ENCODE measurements around the gene GFOD1.

DNA sequence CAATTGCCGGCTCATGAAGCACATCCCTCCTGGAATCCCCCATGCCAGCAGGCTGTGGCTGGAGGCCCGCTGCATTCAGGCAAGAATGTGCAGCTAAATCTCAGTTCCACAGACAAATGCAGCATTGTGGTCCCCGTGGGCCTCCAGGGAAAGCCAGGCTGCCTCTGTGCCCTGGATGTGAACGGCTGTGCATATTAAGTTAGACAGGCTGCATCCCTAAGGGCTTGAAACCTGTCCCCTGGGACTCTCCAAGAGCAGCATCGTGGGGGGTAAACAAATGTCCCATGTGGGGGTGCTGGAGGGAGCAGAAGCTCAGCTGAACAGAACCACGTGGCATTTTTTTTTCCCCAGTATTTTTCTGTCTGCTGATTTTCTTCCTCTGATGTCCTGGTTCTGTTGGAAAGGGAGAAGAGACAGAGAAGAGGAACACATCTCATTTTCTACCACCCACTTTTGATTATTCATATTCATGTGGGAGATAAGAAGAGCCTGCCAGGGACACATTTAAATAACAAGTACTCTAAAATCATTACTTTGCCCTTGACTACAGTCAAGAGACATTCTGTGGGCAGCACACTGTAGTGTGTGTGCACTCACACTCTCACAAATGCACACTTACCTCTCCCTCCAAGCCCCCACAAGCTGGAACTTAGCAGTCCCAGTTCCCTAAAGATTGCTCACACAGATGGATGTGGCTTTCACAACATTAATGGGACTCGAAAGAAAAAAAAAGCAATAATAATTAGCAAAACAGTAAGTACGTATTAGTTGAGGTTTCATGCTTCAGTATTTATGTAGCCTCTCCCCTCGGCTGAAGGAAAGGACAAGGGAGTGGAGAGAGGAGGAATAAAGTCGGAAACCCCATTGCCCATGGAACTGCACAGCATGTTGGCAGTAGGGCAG is 16.9 kb downstream of the GFOD1 start:
- TF ChIP-seq POLR2AphosphoS5 (IDR thresholded peaks at IDR 0.05) (no peak), POLR2A (IDR thresholded peaks at IDR 0.05) (no peak), EP300 (IDR thresholded peaks at IDR 0.05) (no peak)
- TF ChIP-seq, protein P1, sequence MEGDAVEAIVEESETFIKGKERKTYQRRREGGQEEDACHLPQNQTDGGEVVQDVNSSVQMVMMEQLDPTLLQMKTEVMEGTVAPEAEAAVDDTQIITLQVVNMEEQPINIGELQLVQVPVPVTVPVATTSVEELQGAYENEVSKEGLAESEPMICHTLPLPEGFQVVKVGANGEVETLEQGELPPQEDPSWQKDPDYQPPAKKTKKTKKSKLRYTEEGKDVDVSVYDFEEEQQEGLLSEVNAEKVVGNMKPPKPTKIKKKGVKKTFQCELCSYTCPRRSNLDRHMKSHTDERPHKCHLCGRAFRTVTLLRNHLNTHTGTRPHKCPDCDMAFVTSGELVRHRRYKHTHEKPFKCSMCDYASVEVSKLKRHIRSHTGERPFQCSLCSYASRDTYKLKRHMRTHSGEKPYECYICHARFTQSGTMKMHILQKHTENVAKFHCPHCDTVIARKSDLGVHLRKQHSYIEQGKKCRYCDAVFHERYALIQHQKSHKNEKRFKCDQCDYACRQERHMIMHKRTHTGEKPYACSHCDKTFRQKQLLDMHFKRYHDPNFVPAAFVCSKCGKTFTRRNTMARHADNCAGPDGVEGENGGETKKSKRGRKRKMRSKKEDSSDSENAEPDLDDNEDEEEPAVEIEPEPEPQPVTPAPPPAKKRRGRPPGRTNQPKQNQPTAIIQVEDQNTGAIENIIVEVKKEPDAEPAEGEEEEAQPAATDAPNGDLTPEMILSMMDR (IDR thresholded peaks at IDR 0.05) = no peak

Measured in stomach (tissue), 4 donors.